Heart left ventricle (tissue), 16 donors: Measurements from ENCODE around the gene RBM33. TPM values are rescaled to one million over a fixed set of nuclear protein-coding genes. Genes with fewer than 3 reads are reported as not detected.

ENCODE experiments used
- ATAC-seq, 4 donors: fragments of 200-7000 bp; cut with Tn5 transposase; one replicate each; pipeline ENCODE4 v1.9.1; 2020 to 2022; ENCODE audit warnings: moderate library complexity in 4 of 4, mild to moderate bottlenecking in 3 of 4, moderate number of reproducible peaks in 1 of 4
- DNase-seq, 5 donors: peaks; one replicate each; pipeline ENCODE4 v3.0.0-alpha.2; 2020
- H3K27ac ChIP-seq, 12 donors: fragments of 200-600 bp; sonication (generic) in 4 of 12; one replicate each; pipeline versions ENCODE4 v1.5.0 to v1.8.0; 2016 to 2022; ENCODE audit warnings: mild to moderate bottlenecking in 2 of 12
- H3K27me3 ChIP-seq, 9 donors: fragments of 200-600 bp; sonication (generic) in 2 of 9; one replicate each; pipeline versions ENCODE4 v1.5.1 to v1.8.0; 2016 to 2022; ENCODE audit warnings: mild to moderate bottlenecking in 3 of 9
- H3K36me3 ChIP-seq, 9 donors: fragments of 200-600 bp; sonication (generic) in 2 of 9; one replicate each; pipeline versions ENCODE4 v1.5.0 to v1.8.0; 2018 to 2022; ENCODE audit warnings: mild to moderate bottlenecking in 2 of 9
- H3K4me1 ChIP-seq, 12 donors: fragments of 200-600 bp; sonication (generic) in 4 of 12; one replicate each; pipeline versions ENCODE4 v1.5.0 to v1.8.0; 2016 to 2022; ENCODE audit warnings: mild to moderate bottlenecking in 3 of 12
- H3K4me3 ChIP-seq, 12 donors: fragments of 200-600 bp; sonication (generic) in 4 of 12; one replicate each; pipeline versions ENCODE4 v1.5.0 to v1.8.0; 2017 to 2022; ENCODE audit warnings: mild to moderate bottlenecking in 9 of 12, moderate library complexity in 4 of 12
- H3K9me3 ChIP-seq, 12 donors: fragments of 200-600 bp; sonication (generic) in 4 of 12; one replicate each; pipeline versions ENCODE4 v1.5.0 to v1.8.0; 2016 to 2022; ENCODE audit warnings: mild to moderate bottlenecking in 1 of 12
- CTCF ChIP-seq, 12 donors: fragments of 200-600 bp; sonication (generic) in 4 of 12; IDR thresholded peaks; one replicate each; pipeline versions ENCODE4 v1.5.0 to v1.8.0; 2018 to 2022; ENCODE audit warnings: antibody characterized with exemption in 12 of 12, mild to moderate bottlenecking in 5 of 12
- POLR2A ChIP-seq, 2 donors: fragments of 450-650 bp; IDR thresholded peaks; one replicate each; pipeline ENCODE4 v1.6.1; 2017; ENCODE audit warnings: antibody characterized with exemption in 2 of 2, mild to moderate bottlenecking in 2 of 2, moderate library complexity in 2 of 2
- WGBS, 4 donors: extraction: QIAGEN DNeasy Blood & Tissue Kit in 2 of 4; methylation state at CpG; one replicate each; pipeline versions ENCODE4 v1.1.5 to v1.1.7; 2013 to 2018; 5-methylcytosine and 5-hydroxymethylcytosine counted together
- intact Hi-C, 10 donors: fragments of 100-400 bp; cut with DNase I; formaldehyde crosslinking; loops; one replicate each; pipeline versions ENCODE4 v1.11.1 to v1.14.2; 2022
- polyA plus RNA-seq, 2 donors: library from polyadenylated mRNA; stranded (reverse); fragments of 200-250 nt; gene quantifications; one replicate each; pipeline ENCODE4 v1.2.3, GENCODE V29; 2013
- total RNA-seq, 9 donors: library from RNA; depleted of rRNA in 2 of 9; stranded (reverse); fragments of >200 nt in 2 of 9; fragmentation: NEBNext Ultra II Directional in 3 of 9; extraction: Animal tissue kit (Norgen Biotek cat#: 25700) in 3 of 9; gene quantifications; one replicate each; pipeline versions ENCODE4 v1.1.0 to v1.2.4, GENCODE V29; 2016 to 2023
- donor health status: ischemic (EF 13 %, LVEDD 7.1; RV severe dilation, severe dysfunction).
- donor health status: healthy with polysubstance abuse.
- donor health status: DM: no; HTN: yes; CAD: no.
- donor health status: DM: no; HTN: no; CAD: no.
- donor health status: ischemic (EF 25% LVEDD 6.9; RV normal size, moderate dysfunction).
- donor health status: ischemic (EF 25% LVEDD 5.7; RV mildly dilated, moderate dysfunction).
- donor health status: healthy.
- donor health status: DM: yes; HTN: yes; CAD: no.
- donor health status: ischemic (EF 35%, LVEDD 5.7; RV mildly dilated, moderate dysfunction).
- donor health status: nonischemic (EF 11% LVEDD 7.7; RV severe dilation, severe dysfunction).
- donor health status: DM: yes; HTN: yes; CAD: no.
- donor health status: PGD.
- donor health status: ischemic (EF 29% LVEDD 5.4; RV normal size, mild dysfunction).
- donor health status: nonischemic (EF 23%, LVEDD 6.1; RV moderate dilation, normal function).

The RBM33 gene
- total and polyA plus RNA-seq, 11 donors, result 13.1 to 40.8 (median 30.2) TPM

- peak overlapping the region; percentile 12 to 52 (median 40) for H3K4me3 ChIP-seq
- DNase-seq (peak in 3 of 5 donors; percentile 31 to 69 (median 50)), ATAC-seq (peak in 3 of 4 donors; percentile 63 to 82 (median 75))
- no peak overlapping the region for H3K27ac ChIP-seq
- WGBS, 4 donors, result 1% methylated on average over 53 to 91 of the region's 91 CpGs
- H3K9me3 ChIP-seq, result no peaks in the 10 kb centered on the region
- TF ChIP-seq CTCF (IDR thresholded peaks at IDR 0.05) (peak in 11 of 12 donors; percentile 13 to 60 (median 40)), POLR2A (IDR thresholded peaks at IDR 0.05) (no peak)
- H3K36me3 ChIP-seq, result no peaks in the 10 kb centered on the region
- intact Hi-C loops, result loop anchor here in 6 of 10 donors (2.0 to 10.0 kb wide), 5 partner anchors 667 to 1010 kb away; no protein-coding TSS in a partner anchor
- H3K4me1 ChIP-seq, result peaks cover 0 to 70% (median 34%) of the 10 kb centered on the region in 12 donors
- H3K27me3 ChIP-seq, result peaks cover 68 to 100% (median 92%) of the 10 kb centered on the region in 9 donors
Measured at GRCh38 chr7:155804897-155805825, 160.7 kb downstream of the RBM33 start.

GRCh38 chr7:155805826-155806095 lies 161.3 kb downstream of the RBM33 start:
- H3K4me3 ChIP-seq, result peak overlapping the region in 11 of 12 donors; percentile 12 to 52 (median 42)
- ATAC-seq (peak in 1 of 4 donors; percentile 7), DNase-seq (no peak)
- TF ChIP-seq CTCF (IDR thresholded peaks at IDR 0.05), result no peak
- TF ChIP-seq POLR2A (IDR thresholded peaks at IDR 0.05), result no peak
- H3K36me3 ChIP-seq, result no peaks in the 10 kb centered on the region
- no peaks in the 10 kb centered on the region for H3K9me3 ChIP-seq
- H3K4me1 ChIP-seq, result peaks cover 0 to 75% (median 35%) of the 10 kb centered on the region in 12 donors
- 1 to 5% (median 2%) methylated on average over 4 to 18 of the region's 18 CpGs; no CpG with 5 or more reads in 1 of the 4 donors for WGBS, 4 donors
- no peak overlapping the region for H3K27ac ChIP-seq
- intact Hi-C loops, result loop anchor here in 6 of 10 donors (2.0 to 10.0 kb wide), 4 partner anchors 667 to 1009 kb away; no protein-coding TSS in a partner anchor
- peaks cover 74 to 100% (median 92%) of the 10 kb centered on the region in 9 donors for H3K27me3 ChIP-seq

- 13 to 22% (median 18%) methylated on average over 32 to 47 of the region's 47 CpGs for WGBS, 4 donors
- H3K4me1 ChIP-seq, result peaks cover 0 to 75% (median 35%) of the 10 kb centered on the region in 12 donors
- peaks cover 73 to 100% (median 93%) of the 10 kb centered on the region in 9 donors for H3K27me3 ChIP-seq
- DNase-seq (peak in 2 of 5 donors; percentile 7 to 49), ATAC-seq (no peak)
- H3K36me3 ChIP-seq, result no peaks in the 10 kb centered on the region
- peak overlapping the region in 8 of 12 donors; percentile 12 to 52 (median 40) for H3K4me3 ChIP-seq
- H3K9me3 ChIP-seq, result no peaks in the 10 kb centered on the region
- intact Hi-C loops, result loop anchor here in 5 of 10 donors (5.0 to 10.0 kb wide), 3 partner anchors 956 to 1009 kb away; no protein-coding TSS in a partner anchor
- no peak overlapping the region for H3K27ac ChIP-seq
- TF ChIP-seq CTCF (IDR thresholded peaks at IDR 0.05) (no peak), POLR2A (IDR thresholded peaks at IDR 0.05) (no peak)
Measured at GRCh38 chr7:155806096-155806871, 161.8 kb downstream of the RBM33 start.
